HG03442 (cell line): ENCODE measurements around the gene HRH1.

Experiments used
- ATAC-seq: cut with Tn5 transposase; IDR thresholded peaks from one replicate; pipeline ENCODE4 v1.9.1; 2021; ENCODE audit warnings: mild to moderate bottlenecking, moderate library complexity; ENCODE audit not compliant: unreplicated experiment

The HRH1 gene

GRCh38 chr3:11272906-11273574 lies 118.7 kb downstream of the HRH1 start:
- no peak for ATAC-seq

GRCh38 chr3:11273891-11274291 lies 119.6 kb downstream of the HRH1 start:
- no peak for ATAC-seq

DNA sequence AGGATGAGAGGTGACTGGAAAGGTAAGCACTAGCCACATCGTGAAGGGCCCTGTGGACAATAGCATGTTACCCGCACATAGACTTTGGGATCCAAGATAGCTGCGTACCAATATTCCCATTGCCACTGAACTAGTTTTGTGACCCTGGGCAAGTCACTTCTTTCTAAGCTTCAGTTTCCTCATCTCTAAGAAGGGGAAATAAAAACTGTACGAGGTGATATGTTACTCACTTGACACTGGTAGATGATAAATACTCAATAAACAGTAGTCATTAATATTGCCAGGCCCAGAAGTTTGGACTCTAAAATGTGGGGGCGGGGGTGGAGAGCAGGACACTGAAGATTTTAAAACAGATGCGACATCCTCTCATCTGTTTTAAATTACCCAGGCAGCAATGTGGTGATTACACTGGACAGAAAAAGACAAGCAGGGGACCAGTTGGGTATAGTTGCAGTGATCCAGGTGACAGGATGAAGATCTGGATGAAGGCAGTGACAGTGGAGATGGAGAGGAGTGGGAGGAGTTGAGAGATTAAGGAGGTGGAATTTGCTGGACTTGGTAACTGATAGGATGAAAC lies 120.4 kb downstream of the HRH1 start:
- ATAC-seq, result no peak

- no peak for ATAC-seq
These were observed 121.6 kb downstream of the HRH1 start for GRCh38 chr3:11275926-11276325.

DNA sequence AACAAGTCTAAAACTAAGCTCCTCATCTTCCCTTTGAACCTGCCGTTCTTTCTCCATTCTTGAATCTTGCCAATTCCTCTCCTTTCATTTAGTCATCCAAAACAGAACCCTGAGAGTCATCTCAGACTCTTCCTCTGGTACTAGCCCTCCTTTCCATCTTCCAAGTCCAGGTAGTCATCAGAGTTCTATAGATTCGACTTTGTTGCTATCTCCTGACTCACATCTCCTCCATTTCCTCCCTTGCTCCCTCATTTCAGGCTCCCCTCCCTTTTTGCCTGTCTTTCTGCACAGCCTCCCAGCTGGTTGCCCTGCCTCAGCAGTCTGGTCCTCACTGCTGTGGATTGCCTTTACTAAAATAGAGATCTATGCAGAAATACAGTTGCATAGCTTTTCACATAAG lies 122.6 kb downstream of the HRH1 start:
- no peak for ATAC-seq

- ATAC-seq, result no peak
These were observed 128.2 kb downstream of the HRH1 start for GRCh38 chr3:11282250-11283138.

DNA sequence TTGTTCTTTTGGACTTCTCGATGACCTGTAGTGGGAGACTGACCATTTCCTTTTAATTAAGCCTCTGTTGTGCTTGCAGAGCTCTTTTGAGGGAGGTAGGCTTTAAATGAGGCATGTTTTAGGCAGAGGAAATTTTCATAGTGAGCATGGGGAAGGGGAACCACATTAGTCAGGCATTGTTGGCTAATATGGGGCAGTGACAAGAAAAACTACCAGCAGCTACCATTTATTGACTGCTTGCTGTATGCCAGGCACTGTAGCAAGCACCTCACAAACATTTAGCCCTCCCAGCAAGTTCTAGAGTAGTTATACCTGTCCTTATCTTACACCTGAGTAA lies 128.8 kb downstream of the HRH1 start:
- ATAC-seq, result no peak

DNA sequence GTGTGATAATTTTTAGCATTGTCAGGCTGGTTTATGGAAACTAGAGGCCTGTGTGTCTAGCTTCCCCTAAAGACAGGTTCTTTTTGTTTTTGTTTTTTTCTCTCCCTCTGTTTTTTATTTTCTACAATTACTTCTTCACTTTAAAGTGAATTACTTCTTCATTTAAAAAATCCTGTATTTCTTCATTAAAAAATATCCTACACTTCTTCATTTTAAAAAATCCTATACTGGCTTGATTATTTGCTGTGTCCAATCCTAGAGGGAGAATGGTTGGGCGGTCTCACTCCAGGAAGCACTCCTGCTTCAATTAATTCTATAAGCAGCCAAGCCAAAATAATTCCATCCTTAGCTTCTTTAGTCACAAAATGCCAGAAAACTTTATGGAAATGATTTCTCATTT lies 129.7 kb downstream of the HRH1 start:
- no peak for ATAC-seq

DNA sequence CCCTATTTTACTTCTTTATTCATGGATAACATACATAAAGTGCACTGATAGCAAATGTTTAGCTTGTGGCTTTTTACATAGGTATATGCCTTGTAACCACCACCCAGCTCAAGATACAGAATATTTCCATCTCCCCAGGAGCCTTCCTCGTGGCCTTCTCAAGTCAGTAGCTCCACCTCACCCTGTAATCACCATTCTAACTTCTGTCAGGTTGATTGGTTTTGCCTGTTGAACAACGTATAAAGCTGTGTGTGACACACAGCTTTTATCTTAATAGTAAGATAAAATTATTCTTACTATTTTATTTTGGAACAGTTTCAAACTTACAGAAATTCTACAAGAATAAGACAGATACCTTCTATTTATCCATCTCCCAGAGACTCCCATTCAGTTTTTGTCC lies 131.2 kb downstream of the HRH1 start:
- ATAC-seq, result no peak

DNA sequence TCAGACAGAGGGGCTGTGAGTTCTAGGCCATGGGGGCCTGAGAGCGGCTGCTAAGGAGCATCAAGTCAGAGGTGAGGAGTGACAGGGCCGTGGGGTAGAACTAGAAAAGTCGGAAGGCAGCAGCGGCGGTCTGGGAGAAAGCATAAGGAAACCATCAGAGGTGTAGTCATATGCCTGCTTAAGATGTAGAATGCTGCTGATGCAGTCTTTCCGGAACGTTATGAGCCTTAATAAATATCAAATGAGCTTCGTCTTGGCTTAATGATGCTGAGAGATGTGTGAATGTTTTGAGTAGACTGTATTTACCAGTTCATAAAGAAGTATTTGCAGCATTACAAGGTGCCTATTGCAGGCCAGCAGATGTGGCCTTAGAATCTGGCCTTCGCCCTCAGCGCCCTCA lies 133.1 kb downstream of the HRH1 start:
- ATAC-seq, result no peak

DNA sequence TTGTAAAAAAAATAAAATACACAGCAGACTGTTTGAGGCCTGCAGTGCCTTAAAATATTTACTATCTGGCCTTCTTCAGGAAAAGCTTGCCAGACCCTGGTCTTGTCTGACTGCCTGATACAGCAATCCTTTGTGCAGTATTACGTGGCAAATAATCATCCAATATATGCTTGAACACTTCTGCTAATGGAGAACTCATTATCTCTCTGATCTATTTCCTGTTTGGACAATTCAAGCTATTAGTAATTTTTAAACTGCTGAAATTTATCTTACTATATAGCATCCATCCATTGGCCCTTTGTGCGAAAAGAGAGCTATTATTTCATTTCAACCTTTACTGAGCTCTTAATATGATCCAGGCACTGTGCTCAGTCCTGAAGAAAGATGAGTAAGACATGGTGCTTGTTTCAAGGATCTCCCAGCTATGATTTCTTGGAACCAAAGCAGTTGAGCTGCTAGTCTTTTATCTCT lies 133.8 kb downstream of the HRH1 start:
- no peak for ATAC-seq

DNA sequence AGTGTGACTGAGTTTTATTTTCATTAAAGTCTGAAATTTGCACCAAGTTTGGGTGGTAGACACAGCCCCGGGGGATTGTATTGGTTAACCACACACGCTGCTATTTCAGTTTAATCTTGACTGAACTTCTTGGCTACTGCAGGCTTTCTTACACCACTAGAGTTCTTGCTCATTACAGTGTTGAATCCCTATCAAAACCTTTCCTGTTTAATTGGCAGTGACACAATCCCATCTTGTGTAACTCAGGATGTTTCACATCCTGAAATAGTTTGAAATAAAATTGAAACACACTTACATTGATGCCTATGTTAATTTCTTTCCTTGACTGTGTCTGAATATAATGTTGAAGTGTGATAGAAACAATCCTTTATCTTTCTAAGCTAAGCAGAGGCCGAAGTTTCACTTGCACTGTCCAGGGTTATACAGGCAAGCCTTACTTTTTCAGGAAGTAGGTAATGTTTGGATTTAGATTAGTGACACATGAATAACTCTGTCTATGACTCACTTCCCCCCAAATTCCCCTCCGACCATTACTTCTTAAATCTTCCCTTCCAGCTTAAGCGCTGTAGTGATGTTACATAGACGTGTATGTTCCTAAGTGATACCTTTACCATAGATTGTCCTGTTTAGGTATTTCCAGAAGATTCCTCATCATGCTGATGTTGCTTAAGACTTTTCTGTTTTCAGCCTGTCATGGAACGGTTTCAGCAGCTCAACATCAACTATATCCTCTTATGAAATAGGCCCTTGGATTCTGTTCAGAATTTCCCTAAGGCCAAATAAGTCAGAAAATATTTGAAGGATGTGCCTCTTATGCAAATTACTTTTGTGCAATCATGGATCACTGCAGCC lies 134.7 kb downstream of the HRH1 start:
- peak; percentile 58 for ATAC-seq

DNA sequence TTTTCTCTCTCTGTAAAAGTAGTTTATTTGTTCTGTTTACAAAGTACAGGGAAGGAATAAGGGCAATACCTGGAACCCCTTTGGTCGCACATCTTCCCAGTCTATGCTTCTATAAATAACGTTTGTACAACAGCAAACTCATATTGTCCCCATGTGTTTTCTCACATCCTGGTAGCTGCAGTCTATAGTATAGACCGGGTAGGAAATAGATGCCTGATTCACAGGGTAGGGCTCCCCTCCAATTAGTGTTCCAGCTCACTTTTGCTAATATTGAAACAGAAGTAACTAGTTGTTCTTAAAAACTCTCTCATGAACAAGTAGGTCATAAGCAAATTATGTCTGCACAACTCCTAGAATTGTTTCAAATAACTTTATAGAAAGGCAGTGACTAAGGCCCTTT lies 135.6 kb downstream of the HRH1 start:
- no peak for ATAC-seq

DNA sequence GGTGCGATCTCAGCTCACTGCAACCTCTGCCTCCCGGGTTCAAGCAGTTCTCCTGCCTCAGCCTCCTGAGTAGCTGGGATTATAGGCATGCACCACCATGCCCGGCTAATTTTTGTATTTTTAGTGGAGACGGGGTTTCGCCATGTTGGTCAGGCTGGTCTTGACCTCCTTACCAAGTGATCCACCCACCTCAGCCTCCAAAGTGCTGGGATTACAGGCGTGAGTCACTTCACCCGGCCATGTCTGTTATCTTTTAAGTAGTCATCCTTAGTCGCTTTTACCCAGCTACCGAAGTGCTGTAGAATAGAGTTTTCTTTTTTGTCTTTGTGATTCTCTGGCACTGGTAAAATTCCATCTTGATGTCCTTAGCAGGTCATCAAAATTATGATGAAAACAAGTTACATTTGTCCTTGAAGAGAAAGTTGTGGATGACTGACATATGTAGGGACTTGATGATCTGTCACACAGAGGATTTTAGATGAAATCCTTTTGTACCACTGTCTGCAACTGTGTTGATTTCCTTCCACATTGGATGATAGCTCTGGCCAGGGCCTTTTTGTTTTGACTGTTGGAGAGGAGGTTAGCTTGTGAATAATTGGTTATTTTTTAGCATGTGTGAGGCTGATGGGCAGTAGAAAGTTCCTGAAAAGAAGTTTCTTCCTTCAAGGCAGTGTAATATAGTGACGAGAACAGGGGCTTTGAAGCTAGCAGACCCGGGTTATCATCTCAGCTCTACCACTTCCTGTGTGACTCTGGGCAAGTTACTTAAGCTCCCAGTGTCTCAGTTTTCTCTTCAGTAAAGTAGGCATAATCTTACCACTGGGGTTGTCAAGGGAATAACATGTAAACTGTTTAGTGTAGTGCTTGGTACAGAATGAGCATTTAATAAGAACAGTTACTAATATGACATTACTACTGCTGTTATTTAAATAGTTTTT lies 136.7 kb downstream of the HRH1 start:
- ATAC-seq, result peak; percentile 41

DNA sequence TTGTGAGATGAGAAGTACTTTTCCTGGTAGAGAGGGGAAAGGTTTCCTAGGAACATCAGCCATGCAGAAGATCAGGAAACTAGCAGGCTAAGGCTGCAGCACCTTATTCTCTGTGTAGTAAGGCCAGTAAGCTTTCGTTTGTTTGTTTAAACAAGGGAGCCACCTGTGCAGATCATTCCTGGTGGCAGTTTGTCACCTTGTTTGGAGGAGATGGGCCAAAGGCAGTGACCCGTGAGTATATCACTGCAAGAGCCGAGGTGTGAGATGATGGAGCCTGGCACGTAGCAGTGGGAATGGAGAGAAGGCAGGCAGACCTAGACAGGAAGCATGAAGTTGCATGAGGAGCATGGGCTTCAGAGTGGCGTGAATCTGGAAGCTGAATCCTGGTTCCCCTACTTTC lies 137.5 kb downstream of the HRH1 start:
- ATAC-seq, result no peak

GRCh38 chr3:11297126-11297525 lies 142.8 kb downstream of the HRH1 start:
- no peak for ATAC-seq

DNA sequence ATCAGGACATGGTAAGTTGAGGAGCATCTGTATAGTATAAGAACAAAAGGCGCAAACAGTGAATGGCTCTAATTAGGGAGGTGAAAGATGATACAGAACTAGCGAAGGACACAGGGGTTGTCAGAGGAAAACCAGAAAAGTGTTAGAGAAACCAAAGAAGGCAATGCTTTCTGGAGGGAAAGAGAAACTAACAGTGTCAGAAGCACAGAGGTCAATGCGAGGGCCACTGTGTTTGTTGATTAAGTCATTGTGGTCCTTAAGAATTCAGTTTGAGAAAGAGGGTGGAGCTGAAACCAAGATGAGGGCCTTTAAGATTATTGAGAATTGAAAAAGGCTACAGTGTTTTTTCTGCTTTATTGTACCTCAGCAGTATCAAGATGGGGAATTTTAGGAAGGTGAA lies 146.7 kb downstream of the HRH1 start:
- peak; percentile 84 for ATAC-seq

DNA sequence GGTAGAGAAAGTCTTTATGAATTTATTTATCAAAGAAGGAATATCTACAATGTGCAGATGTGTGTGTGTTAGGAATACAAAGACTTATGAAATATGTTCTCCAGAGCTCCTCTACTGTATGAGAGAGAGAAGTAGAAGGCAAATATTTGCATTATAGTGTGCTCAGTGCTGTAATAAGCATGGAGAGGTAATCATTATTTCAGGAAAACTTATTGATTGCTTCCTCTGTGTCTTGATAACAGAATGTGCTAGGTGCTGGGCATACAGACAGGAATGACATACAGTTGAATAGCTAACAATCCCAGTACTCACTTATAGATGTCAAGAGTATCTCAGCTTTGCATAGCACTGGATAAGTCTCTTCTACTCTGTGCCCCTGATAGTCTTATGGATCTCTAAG lies 148.2 kb downstream of the HRH1 start:
- ATAC-seq, result no peak

- no peak for ATAC-seq
These were observed 149.9 kb downstream of the HRH1 start for GRCh38 chr3:11304175-11304574.

- no peak for ATAC-seq
These were observed 151.2 kb downstream of the HRH1 start for GRCh38 chr3:11305509-11305908.
